HTR-8/SVneo (cell line): Measurements from ENCODE around the gene CEP120.
"Not testable (repeated sequence)": the region's sequence is repeated elsewhere in the genome, so short reads cannot be mapped to it uniquely, and the experiment has no call there.

Experiments used
- DNase-seq: peaks from one replicate; pipeline ENCODE4 v3.0.0; 2011; ENCODE audit warnings: low spot score, mixed read lengths; ENCODE audit not compliant: insufficient read length
- FAIRE-seq: peaks from 2 replicates; lab custom pipeline; 2011; peaks lifted over from hg19 to GRCh38; lab: Jason Lieb, UNC

Gene CEP120

DNA sequence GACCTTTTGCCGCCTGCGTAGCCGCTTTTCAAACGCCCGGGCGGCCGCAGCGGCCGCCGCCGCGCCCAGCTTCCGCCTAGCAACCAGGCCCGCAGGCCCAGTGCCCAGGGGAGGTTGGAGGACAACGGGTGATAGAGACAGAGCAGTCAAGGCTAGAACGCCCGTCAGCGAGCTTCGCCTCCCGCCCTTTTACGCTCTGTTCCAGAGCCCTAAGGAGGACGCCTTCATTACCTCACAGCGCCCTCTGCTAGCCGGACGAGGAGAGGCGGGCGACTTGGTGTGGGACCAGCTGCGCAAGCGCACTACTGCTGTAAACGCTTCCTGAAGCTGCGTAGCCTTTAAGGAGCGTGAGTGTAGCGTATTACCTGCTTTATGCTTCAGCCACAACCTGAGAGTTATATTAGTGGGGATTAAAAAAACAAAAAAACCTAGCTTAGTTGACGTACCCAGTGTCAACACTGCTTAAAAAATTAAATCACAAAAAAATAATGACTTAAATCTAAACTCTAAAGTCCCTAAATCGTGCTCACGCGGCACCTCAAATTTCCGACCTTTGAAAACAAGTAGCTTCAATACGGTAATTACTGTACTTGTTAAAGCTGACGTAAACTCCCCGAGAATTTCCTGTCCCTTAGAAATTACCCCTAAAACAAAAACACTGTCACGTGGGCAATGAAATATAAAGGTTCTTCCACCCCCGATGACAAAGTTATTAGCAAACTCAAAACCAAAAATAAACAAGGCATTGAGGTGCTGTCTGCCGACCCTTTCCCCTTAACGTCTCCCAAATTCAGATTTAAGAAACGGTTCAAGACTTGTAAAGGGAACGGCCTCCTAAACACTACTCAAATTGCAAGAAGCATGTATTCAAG, at the start of gene CEP120:
Gene CEP120, minus strand, starts transcription at position 126 of the 872 bp plus-strand sequence. CDS start 405 bp downstream, outside the sequence.
- peak; percentile 91 for DNase-seq
- FAIRE-seq: peak; percentile 93

DNA sequence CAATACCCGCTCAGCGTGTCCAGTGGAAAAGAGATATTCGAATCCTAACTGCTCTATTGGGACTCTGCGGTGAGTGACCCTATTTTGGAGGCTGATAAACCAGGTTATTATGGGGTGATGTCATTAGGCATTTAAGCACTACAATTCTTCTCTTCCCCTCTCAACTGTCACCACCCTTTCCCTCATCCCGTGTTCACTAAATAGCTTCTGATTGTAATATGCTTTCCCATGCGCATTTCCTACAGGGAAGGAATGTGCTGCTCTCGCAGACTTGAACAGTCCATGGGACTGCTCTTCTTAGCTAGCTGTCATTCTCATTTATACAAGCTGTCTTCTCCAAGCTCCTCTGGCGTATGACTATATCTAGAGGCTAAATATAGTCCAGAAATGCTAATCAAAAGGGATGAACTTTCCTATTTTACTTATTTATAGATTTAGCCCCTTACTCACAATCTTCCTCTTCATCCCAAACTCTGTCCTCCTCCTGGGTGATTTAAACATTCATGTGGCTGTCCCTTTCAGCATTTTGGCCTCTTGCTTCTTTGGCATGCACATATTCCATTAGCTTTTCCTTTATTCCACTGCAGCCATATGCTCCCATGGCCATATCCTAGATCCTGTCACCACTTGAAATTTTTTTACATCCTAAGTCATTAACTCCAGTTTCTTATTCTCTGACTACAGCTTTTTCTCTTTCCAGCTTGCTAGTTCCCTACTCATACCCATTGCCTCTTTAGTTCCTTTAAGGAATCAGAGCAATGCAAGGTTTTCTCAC, 49.1 kb upstream of the CEP120 start:
- DNase-seq (no peak), FAIRE-seq (no peak)

DNA sequence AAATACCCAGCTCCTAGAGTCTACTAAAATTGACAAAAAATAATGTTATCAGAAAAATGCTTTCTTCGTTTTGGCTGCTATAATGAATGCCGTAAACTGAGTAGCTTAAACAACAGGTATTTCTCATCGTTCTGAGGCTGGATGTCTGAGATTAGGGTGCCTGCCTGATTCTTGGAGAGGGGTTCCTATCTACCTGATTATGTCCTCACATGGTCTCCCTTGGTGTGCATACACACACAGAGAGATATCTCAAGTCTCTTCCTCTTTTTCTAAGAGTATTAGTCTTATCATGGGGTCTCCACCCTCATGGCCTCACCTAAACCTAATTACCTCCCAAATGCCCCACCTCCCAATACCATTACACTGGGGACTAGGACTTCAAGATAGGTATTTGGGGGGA, 48.2 kb upstream of the CEP120 start:
- FAIRE-seq: no peak
- DNase-seq: no peak

DNA sequence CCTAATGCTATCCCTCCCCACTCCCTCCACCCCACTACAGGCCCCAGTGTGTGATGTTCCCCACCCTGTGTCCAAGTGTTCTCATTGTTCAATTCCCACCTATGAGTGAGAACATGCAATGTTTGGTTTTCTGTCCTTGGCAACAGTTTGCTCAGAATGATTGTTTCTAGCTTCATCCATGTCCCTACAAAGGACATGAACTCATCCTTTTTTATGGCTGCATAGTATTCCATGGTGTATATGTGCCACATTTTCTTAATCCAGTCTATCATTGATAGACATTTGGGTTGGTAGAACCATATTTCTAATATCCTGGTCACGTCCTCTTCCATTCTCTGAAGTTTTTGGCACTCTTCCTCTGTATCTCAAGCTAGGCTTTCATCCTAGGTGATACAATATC, 43.6 kb upstream of the CEP120 start:
- DNase-seq, FAIRE-seq: not testable (repeated sequence)

DNA sequence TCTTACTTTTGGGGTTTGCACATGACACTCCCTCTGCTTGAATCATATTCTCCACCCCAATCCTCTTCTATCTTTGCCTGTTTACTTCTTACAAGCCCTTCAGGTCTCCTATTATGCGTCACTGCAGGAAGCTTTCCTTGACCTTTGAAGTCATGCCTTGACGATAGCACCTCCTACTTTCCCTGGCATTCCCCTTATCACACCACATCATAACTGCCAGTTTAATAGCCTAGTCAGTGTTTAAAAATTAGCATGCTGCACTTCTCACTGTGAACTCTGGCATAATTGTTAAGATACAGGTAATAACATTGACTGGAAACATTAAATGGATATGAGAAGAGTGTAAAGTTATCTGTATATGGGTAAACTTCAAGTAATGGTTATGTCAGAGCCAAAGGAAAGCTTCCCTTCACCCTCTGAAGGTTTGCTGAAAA, 37.1 kb upstream of the CEP120 start:
- FAIRE-seq: no peak
- peak; percentile 5 for DNase-seq

DNA sequence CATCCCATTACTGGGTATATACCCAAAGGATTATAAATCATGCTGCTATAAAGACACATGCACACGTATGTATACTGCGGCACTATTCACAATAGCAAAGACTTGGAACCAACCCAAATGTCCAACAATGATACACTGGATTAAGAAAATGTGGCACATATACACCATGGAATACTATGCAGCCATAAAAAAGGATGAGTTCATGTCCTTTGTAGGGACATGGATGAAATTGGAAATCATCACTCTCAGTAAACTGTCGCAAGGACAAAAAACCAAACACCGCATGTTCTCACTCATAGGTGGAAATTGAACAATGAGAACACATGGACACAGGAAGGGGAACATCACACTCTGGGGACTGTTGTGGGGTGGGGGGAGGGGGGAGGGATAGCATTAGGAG, 35.8 kb upstream of the CEP120 start:
- DNase-seq, FAIRE-seq: not testable (repeated sequence)

DNA sequence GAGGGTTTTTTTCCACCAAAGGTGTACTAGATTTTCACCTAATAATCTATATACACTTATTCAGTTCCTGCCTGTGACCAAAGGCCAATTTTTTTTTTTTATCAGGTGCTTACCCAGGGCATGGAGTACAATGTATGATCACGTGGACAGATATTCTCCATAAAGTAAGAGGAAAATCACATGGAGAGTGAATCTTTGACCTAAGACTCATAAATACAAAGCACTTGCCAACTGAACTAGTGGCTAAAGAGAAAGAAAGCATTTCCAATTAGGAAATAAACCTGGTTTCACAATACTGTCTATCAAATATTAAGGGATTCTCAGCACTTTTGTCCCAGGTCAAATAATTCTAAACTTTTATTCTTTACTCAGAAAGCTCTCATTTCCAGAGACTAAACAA, 33.0 kb upstream of the CEP120 start:
- FAIRE-seq (no peak), DNase-seq (no peak)

DNA sequence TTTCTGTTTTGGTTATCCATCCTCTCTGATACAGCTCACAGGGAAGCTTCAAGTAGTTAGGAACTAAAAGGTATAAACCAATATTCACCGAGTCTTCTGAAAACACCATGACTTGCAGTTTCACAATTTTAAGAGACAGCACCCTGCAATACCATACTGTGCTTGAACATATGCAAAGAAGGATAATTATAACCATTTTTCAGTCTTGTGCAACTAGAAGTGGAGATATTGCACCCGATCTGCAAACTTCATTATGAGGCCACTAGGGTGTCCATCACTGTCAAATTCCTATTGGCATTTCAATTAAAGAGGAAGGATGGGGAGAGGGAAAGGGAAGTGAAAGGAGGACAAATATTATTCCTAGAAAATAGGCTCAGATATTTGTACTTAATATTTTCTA, 32.4 kb upstream of the CEP120 start:
- DNase-seq (no peak), FAIRE-seq (no peak)

DNA sequence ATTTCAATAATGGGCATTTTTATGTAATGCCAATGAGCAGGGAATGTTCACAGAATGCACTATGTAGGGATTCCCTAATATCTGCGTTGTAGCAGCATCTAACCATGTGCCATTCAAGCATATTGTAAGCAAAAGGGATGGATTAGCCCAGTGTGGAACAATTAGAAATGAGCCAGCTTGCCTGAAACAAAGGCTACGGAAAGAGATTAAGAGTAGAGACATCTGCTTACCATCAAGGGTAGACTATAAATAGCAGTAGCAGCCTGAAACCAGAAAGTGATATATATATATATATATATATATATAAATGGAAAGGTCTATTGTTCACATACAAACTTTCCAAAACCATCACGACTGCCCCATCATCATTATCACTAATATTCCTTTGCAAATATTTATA, 31.9 kb upstream of the CEP120 start:
- FAIRE-seq (no peak), DNase-seq (no peak)

DNA sequence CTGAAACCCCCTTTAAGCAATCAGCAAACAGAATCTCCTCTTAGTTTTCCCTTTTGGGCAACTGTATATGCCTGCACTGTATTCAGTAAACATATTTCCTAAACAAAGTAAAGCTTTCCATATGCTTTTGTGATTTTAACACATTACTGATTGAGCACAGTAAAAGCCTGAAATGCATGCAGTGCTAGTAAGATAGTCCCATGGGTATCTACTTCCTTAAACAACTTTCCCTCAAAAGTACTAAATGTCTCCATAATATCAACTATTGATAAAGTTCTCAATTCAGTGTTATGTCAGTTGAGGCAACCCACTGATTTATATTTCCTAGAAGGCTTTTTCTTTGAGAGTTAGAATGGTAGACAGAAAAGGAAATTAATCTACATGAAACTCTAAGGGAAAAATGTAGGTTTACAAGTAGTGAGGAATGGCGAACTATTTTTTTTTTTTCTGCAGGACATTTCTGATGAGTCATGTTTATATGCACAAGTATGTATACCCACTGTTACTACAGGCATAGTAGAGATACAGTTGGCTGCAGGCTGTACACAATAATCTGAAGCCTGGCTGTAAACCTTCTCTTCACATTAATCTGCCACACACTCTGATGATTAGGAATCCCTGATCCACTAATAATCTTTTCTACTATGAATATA, 31.2 kb upstream of the CEP120 start:
- FAIRE-seq (no peak), DNase-seq (no peak)

DNA sequence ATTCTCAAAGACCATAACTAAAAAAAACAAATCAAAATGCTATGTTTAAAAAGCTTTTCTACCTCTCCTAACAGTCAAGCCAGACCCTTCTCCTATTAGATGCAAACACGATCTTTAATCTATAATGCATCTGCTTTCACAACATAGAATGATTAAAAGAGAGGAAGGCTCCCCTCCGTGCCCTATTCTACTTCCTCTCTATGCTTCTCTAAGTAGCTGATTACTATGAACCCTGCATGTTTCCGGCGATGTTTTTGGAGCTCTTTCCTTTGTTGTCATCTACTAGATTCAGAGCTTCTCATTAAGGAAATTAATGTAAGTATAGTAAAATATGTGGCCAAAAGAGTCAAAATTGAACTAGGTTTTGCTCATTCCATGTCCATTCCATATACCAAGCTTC, 29.2 kb upstream of the CEP120 start:
- no peak for DNase-seq
- FAIRE-seq: no peak

DNA sequence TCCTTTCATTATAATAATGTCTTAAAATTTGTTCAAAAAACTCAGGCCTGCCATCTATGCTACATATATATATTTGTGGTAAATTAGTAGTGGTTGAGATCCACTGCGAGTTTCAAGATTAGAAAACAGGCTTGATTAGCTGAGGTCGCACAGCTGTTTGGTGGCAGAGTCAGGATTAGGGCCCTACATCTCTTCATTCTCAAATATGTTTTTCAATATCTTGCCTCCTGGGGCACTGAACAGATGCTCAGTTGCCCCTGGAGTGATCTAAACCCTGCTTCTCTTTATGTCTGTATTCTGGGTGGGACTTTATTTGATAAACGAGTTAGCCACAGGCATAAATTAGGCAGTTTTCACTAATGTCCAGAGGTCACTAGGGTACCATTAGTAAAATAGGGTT, 27.8 kb upstream of the CEP120 start:
- no peak for FAIRE-seq
- no peak for DNase-seq

DNA sequence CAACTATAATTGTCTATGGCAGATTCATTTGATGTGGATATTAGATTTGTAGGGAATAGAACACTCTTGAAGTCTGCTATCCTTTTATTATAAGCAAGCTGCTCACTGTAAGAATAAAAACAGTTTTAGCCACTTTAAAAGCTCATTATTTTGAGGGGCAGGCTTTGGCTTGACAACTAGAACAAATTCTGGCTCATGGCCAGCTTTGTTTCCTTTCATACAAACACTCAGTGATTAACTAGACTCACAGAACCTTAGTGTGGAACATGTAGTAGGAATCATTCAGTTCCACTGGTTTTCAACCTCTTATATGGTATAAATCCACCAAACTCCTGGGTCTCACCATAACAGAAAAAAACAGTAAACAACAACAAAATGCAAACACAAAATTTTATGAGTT, 27.4 kb upstream of the CEP120 start:
- FAIRE-seq (no peak), DNase-seq (no peak)

DNA sequence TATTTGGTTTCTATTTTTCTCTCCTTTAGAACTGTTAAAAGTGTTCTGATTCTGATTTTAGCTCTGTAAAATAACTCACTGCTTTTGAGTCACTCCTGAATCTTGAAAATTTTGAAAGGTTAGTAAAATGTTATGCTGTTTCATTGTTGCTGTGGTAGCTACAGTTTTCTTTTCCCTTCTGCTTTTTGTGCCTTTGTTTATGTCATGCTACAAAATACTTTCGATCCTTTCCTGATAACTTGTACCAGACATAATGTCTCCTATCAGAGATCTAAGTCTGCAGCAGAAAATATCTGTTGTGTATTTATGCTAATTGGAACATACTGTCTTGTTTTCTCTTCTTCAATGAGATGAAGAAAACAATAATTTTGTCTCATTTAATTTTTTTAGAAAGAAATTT, 26.9 kb upstream of the CEP120 start:
- FAIRE-seq (no peak), DNase-seq (no peak)

DNA sequence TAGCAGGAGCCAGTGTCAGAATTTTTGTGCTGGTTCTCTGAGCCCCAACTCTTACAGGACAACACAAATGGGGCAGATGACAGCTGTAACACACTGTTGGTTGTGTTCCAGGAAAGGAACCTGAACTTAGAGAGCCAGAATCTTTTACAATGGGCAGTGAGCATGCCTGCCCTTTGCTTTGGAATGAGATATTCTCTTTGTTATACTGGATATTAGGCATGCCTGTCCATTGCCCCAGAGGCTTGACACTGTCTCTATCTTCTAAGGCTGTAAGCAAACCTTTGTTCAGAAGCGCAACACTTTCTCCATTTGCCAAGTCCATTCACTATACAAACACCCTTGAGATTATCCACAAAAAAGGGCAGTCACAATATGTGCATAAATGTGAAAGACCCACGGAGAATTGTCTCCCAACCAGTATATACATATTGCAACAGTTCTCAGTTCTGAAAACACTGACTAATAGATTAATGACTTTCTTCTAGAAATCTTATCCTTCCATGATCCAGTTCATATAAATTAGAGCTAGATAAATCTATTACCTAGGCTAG, 26.3 kb upstream of the CEP120 start:
- no peak for FAIRE-seq
- no peak for DNase-seq

DNA sequence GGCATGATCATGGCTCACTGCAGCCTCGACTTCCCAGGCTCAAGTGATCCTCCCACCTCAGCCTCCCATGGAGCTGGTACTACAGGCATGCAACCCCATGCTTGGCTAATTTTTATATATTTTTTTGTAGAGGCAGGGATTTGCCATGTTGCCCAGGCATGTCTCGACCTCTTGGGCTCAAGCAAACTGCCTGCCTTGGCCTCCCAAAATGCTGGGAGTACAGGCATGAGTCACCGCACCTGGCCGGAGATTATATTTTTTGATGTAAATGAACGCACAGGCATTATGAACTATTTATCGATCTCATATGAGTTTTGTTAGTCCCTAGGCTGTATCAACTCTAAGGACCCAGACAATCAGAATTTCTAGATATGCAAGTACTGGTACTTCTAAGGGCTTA, 25.5 kb upstream of the CEP120 start:
- DNase-seq (no peak), FAIRE-seq (no peak)

DNA sequence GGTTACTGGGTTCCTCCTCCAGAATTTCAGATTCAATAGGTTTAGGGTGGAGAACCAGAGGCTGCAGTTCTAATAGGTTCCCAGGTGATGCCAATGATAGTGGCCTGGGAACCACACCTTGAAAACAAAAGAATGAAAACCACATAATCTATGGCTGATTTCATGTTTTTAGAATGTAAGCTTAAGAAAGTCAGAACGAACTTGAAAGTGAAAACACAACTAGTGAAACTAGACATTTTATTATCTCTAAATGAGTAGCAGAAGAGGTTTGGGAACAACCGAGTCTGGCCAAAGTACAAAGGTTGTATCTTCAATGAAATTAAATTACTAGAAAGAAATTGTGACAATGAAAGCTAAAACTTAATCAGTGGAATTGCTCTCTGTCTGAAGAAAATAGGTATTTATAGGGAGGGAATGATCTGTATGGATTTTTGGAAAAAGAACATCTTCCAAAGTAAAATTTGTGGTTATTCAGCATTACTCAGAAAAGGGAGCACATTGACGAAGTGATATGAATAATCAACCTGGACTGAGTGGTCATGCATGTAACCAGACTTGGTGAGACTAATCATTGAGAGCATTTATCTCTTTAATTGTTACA, 24.9 kb upstream of the CEP120 start:
- DNase-seq: no peak
- FAIRE-seq: no peak

DNA sequence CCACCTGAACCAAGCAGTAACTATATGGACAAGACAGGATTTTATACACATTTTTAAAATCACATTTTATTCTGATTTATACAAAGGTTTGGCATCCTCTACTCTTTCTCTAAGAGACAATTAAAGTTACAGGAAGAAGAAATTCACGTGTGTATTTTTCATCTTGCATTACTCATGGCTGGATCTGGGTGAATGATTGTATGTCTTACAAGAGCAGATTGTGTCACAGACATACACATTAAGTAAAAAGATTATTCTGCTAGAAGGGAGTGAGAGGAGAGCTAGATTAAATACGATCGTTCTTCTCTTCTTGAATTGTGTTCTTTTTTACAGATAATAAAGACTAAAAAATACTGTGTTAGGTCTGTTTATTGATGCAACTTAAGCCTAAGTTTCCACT, 20.8 kb upstream of the CEP120 start:
- DNase-seq (no peak), FAIRE-seq (no peak)

DNA sequence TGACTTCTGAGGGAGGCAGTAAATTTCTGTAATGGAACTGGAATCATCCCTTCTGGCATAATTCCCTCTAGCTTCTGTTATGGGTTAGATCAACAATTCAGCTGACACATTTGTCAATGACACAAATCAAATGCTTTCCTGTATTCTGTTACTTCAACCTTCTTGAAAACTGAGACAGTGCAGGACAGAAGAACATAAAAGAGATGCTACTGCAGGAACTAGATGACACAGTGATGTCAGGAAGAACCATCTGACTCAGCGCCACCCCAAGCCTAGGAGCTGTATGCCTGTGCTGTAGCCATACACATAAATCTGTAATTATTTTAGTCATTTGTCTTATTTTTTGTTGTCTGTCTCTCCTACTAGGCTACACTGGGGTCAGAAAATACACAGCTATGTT, 18.2 kb upstream of the CEP120 start:
- DNase-seq: no peak
- no peak for FAIRE-seq

DNA sequence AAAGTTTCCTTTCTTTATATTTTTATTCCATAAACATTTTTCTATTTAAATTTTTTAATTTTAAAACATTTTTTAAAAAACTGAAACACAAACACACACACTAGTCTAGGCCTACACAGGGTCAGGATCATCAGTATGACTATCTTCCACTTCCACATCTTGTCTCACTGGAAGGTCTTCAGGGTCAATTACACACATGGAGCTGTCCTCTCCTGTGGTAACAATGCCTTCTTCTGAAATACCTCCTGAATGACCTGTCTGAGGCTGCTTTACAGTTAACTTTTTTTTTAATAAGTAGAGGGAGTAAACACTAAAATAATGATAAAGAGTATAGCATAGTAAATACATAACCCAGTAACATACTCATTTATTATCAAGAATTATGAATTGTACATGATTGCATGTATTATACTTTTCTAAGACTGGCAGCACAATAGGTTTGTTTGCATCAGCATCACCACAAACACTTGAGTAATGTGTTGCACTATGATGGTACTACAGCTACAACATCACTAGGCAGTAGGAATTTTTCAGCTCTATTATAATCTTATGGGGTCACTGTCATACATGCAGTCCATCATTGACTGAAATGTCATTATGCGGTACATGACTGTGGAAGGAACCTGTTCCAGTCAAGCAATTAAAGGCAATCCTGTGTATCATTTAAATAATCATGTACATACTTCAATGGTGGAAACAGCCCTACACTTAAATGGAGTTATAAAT, 17.4 kb upstream of the CEP120 start:
- FAIRE-seq: no peak

More for the DNA sequence above, 17.4 kb upstream of the CEP120 start:
- no peak for DNase-seq
